ENCODE data around the gene NANOGP8. TPM values are rescaled to one million over a fixed set of nuclear protein-coding genes. Genes with fewer than 3 reads are reported as not detected.

The NANOGP8 gene
- polyA plus RNA-seq, 1 donor (not counting 4 experiments of a cell fraction or from before 2014, with no cell fraction given) = not detected

DNA sequence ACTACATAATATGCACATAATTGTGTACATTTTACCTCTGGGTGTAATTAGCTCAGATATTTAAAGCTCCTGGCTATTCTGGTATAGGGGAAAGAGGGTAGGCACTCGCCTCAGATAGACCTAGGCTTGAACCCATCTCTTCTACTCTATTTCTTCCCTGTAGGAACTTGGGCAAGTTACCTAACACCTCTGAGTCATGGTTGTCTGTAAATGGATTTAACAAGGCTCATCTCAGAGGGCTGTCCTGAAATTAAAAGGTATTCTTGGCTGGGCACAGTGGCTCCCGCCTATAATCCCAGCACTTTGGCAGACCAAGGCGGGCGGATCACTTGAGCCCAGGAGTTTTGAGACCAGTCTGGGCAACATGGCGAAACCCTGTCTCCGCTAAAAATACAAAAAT is 30.7 kb downstream of the NANOGP8 start:
- H3K79me2 ChIP-seq (ENCODE audit: control insufficient read depth, insufficient read depth, low read length) = no peaks in the 10 kb centered on the region
- H3K27me3 ChIP-seq (ENCODE audit: control insufficient read depth, extremely low read depth, insufficient read depth, low read length) = no peaks in the 10 kb centered on the region
- H3K9me3 ChIP-seq (ENCODE audit: control insufficient read depth, low read depth, low read length) = no peaks in the 10 kb centered on the region
- dilution Hi-C loops (cut with MboI; ENCODE audit: extremely low pct_ligation_motif_present, low sequenced_read_pairs) = no loop called here
- H3K9me1 ChIP-seq (ENCODE audit: control insufficient read depth, extremely low read depth, insufficient read depth, low read length) = no peaks in the 10 kb centered on the region
- TF ChIP-seq, protein P1, sequence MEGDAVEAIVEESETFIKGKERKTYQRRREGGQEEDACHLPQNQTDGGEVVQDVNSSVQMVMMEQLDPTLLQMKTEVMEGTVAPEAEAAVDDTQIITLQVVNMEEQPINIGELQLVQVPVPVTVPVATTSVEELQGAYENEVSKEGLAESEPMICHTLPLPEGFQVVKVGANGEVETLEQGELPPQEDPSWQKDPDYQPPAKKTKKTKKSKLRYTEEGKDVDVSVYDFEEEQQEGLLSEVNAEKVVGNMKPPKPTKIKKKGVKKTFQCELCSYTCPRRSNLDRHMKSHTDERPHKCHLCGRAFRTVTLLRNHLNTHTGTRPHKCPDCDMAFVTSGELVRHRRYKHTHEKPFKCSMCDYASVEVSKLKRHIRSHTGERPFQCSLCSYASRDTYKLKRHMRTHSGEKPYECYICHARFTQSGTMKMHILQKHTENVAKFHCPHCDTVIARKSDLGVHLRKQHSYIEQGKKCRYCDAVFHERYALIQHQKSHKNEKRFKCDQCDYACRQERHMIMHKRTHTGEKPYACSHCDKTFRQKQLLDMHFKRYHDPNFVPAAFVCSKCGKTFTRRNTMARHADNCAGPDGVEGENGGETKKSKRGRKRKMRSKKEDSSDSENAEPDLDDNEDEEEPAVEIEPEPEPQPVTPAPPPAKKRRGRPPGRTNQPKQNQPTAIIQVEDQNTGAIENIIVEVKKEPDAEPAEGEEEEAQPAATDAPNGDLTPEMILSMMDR (optimal IDR thresholded peaks at IDR 0.05 in 1 of 3, IDR thresholded peaks at IDR 0.05 in 1 of 3, conservative IDR thresholded peaks at IDR 0.05 in 1 of 3; ENCODE audit: extremely low read depth in 1 of 3, insufficient read depth in 2 of 3, low read length in 3 of 3) = no peak
- TF ChIP-seq EZH2 (IDR thresholded peaks at IDR 0.05; ENCODE audit: low read length) = no peak
- peaks cover 9% of the 10 kb centered on the region for H3K4me1 ChIP-seq (ENCODE audit: control insufficient read depth, extremely low read depth, insufficient read depth, low read length)
- no peaks in the 10 kb centered on the region for H3K36me3 ChIP-seq (ENCODE audit: control insufficient read depth in 2 of 2, extremely low read depth in 1 of 2, insufficient read depth in 2 of 2, low read length in 2 of 2)
- FAIRE-seq (no peak), DNase-seq (ENCODE audit: low read depth, low spot score) (no peak)
- H3K4me3 ChIP-seq (ENCODE audit: control insufficient read depth in 2 of 3, extremely low read depth in 1 of 3, insufficient read depth in 2 of 3, low read depth in 1 of 3, low read length in 3 of 3) = no peak overlapping the region
- no peak overlapping the region for H3K4me2 ChIP-seq (ENCODE audit: control insufficient read depth, extremely low read depth, insufficient read depth, low read depth, low read length)
- peak overlapping the region; percentile 6 for H2AFZ ChIP-seq (ENCODE audit: control insufficient read depth, low read length)
- no peak overlapping the region for H3K9ac ChIP-seq (ENCODE audit: control insufficient read depth, extremely low read depth, insufficient read depth, low read length)
- no peak overlapping the region for H3K27ac ChIP-seq (ENCODE audit: control insufficient read depth, insufficient read depth, low read length)
- no peaks in the 10 kb centered on the region for H4K20me1 ChIP-seq (ENCODE audit: control insufficient read depth, extremely low read depth, insufficient read depth, low read length)

DNA sequence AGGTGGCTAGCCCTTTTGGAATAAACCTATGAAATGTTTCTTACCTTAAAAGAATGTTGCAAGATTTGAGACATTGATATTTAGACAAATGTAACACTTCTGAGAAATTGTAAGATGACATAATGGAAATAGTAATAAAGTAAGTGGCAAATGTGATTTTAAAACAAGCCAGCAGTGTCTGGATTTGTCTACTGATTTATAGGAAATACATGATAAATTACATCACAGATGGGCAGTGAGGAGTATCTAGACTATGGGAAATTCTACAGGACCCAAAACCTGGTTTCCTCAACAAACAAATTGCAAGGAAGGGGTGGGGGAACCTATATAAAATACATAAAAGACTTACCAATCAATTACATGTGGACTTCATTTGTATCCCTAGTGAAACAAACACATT is 37.1 kb downstream of the NANOGP8 start:
- no peak overlapping the region for H3K9ac ChIP-seq (ENCODE audit: control insufficient read depth, extremely low read depth, insufficient read depth, low read length)
- H4K20me1 ChIP-seq (ENCODE audit: control insufficient read depth, extremely low read depth, insufficient read depth, low read length) = no peaks in the 10 kb centered on the region
- dilution Hi-C loops (cut with MboI; ENCODE audit: extremely low pct_ligation_motif_present, low sequenced_read_pairs) = no loop called here
- DNase-seq (ENCODE audit: low read depth, low spot score) = no peak
- H3K36me3 ChIP-seq (ENCODE audit: control insufficient read depth in 2 of 2, extremely low read depth in 1 of 2, insufficient read depth in 2 of 2, low read length in 2 of 2) = no peaks in the 10 kb centered on the region
- H2AFZ ChIP-seq (ENCODE audit: control insufficient read depth, low read length) = no peak overlapping the region
- no peaks in the 10 kb centered on the region for H3K9me3 ChIP-seq (ENCODE audit: control insufficient read depth, low read depth, low read length)
- no peak overlapping the region for H3K4me3 ChIP-seq (ENCODE audit: control insufficient read depth in 2 of 3, extremely low read depth in 1 of 3, insufficient read depth in 2 of 3, low read depth in 1 of 3, low read length in 3 of 3)
- H3K4me2 ChIP-seq (ENCODE audit: control insufficient read depth, extremely low read depth, insufficient read depth, low read depth, low read length) = no peak overlapping the region
- no peaks in the 10 kb centered on the region for H3K4me1 ChIP-seq (ENCODE audit: control insufficient read depth, extremely low read depth, insufficient read depth, low read length)
- no peaks in the 10 kb centered on the region for H3K79me2 ChIP-seq (ENCODE audit: control insufficient read depth, insufficient read depth, low read length)
- no peaks in the 10 kb centered on the region for H3K9me1 ChIP-seq (ENCODE audit: control insufficient read depth, extremely low read depth, insufficient read depth, low read length)
- TF ChIP-seq, protein P1 (optimal IDR thresholded peaks at IDR 0.05 in 1 of 3, IDR thresholded peaks at IDR 0.05 in 1 of 3, conservative IDR thresholded peaks at IDR 0.05 in 1 of 3; ENCODE audit: extremely low read depth in 1 of 3, insufficient read depth in 2 of 3, low read length in 3 of 3) = no peak
- TF ChIP-seq EZH2 (IDR thresholded peaks at IDR 0.05; ENCODE audit: low read length) = no peak
- FAIRE-seq = no peak
- H3K27ac ChIP-seq (ENCODE audit: control insufficient read depth, insufficient read depth, low read length) = no peak overlapping the region
- no peaks in the 10 kb centered on the region for H3K27me3 ChIP-seq (ENCODE audit: control insufficient read depth, extremely low read depth, insufficient read depth, low read length)

All from keratinocyte (primary cell).